OCI-LY1 (cell line): Measurements from ENCODE around the gene FCGBP.

Source experiments
- EZH2 ChIP-seq: fragments of 200-600 bp; sonication (generic), shearing (Covaris generic); IDR thresholded peaks from 2 replicates; pipeline ENCODE4 v1.8.0; 2017; ENCODE audit warnings: borderline replicate concordance, mixed run types, mild to moderate bottlenecking, antibody characterized with exemption, low read length, moderate library complexity, mixed read lengths
- TF ChIP-seq, protein P1 (sequence below): fragments of 200-600 bp; sonication (generic), shearing (Covaris generic); IDR thresholded peaks from 2 replicates; pipeline ENCODE4 v1.5.1; 2017; ENCODE audit warnings: mild to moderate bottlenecking, antibody characterized with exemption, low read length, moderate library complexity, mixed read lengths

DNA sequence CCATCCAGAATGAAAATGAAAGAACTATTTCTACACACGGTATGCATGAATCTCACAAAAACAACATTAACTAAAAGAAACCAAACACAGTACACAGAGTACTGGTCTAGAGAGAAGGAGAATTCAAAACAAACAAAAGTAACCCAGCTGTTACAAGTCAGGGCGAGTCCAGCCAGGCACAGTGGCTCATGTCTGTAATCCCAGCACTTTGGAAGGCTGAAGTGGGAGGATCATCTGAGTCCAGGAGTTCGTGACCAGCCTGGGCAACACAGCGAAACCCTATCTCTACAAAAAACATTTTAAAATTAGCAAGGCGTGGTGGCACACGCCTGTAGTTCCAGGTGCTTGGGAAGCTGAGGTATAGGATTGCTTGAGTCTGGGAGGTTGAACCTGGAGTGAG lies 34.8 kb upstream of the FCGBP start:
- TF ChIP-seq, protein P1, sequence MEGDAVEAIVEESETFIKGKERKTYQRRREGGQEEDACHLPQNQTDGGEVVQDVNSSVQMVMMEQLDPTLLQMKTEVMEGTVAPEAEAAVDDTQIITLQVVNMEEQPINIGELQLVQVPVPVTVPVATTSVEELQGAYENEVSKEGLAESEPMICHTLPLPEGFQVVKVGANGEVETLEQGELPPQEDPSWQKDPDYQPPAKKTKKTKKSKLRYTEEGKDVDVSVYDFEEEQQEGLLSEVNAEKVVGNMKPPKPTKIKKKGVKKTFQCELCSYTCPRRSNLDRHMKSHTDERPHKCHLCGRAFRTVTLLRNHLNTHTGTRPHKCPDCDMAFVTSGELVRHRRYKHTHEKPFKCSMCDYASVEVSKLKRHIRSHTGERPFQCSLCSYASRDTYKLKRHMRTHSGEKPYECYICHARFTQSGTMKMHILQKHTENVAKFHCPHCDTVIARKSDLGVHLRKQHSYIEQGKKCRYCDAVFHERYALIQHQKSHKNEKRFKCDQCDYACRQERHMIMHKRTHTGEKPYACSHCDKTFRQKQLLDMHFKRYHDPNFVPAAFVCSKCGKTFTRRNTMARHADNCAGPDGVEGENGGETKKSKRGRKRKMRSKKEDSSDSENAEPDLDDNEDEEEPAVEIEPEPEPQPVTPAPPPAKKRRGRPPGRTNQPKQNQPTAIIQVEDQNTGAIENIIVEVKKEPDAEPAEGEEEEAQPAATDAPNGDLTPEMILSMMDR = no peak
- TF ChIP-seq EZH2 = no peak
